Purkinje cell (primary cell): ENCODE results near the gene DDX31. TPM values are rescaled to one million over a fixed set of nuclear protein-coding genes. Genes with fewer than 3 reads are reported as not detected.

Source experiments
- polyA plus RNA-seq: library from polyadenylated mRNA; unstranded; fragments of >200 nt; fragmentation: Nextera tagmentation; gene quantifications from 2 replicates; pipeline ENCODE4 v1.2.1, GENCODE V29; 2014

The DDX31 gene
- polyA plus RNA-seq = 2.4 and 2.9 TPM in 2 replicates

GRCh38 chr9:132669698-132670456 is at the start of gene DDX31:
DDX31 (minus strand) TSS chr9:132669983; CDS start chr9:132669934, 49 bp downstream.

DNA sequence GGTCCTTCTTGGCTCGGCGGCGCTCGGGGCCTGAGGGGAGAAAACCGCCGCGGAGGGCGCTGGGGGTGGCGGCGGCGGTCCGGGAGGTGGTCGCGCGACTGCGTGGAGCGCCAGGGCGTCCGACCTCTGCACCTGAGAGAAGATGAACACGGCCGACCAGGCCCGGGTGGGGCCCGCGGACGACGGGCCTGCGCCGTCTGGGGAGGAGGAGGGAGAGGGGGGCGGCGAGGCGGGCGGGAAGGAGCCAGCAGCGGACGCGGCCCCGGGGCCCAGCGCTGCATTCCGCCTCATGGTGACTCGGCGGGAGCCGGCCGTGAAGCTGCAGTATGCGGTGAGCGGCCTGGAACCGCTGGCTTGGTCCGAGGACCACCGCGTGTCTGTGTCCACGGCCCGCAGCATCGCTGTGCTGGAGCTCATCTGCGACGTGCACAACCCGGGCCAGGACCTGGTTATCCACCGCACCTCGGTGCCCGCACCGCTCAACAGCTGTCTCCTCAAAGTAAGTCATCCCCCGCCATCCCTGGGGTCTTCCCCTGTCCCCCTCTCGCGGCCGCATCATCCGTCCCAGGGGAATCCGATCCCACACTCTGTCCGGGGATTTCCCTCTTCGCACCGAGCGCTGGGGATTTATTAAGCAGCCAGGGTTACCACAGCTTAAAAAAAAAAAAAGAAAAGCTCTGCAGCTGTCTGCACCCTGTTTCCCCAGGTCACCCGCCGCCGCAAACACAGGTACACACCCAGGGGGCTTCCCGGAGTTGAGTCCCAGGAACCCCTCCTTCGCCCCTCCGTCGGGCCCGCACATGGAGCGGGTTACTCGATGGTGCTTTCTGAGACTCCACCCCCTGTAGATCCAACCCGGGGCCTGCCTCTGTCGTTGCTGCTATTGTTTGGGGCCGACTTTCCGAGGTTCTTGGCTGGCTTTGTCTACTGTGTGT is 941 bp upstream of the DDX31 start, which contains the start of gene GTF3C4:
GTF3C4 (plus strand) TSS at position 8 of the 935 bp plus-strand sequence; CDS start at position 143, 135 bp downstream.

DNA sequence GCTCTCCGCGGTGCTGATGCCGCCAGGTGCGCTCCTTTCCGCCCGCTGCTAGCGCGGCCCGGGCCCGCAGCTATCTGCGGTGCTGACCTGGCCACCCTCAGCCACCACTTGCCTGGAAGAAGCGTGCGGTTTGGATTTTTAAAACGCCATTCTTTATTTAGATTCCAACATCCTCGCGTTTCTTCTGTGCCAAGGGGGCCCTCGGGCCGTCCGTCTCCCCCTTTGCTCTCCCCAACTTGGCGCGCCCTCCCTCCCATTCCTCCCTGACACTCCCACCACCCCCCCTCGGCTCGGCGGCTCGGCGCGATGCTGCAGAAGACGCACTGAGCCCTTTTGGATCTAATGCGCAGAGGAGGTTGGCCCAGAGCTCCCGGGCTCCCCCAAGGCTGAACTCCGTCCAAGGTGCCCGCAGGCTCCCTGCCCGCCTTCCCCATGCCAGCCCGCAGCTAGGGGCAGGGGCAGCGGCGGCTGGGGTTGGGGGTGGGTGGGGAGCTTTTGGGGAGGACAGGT is 87.5 kb downstream of the DDX31 start, which contains the start of gene BARHL1:
BARHL1 (plus strand) TSS at position 331 of the 510 bp plus-strand sequence. CDS start 192 bp downstream, outside the sequence.

Other genes with a start within 250 kb of the DDX31 start
- not detected in 2 replicates for gene BARHL1, start 87.4 kb downstream of the DDX31 start, polyA plus RNA-seq
- 2.9 and 5.0 TPM in 2 replicates for gene GTF3C4, start 481 bp upstream of the DDX31 start, polyA plus RNA-seq
- 0.11 and 0.77 TPM in 2 replicates for gene AK8, start 208.3 kb upstream of the DDX31 start, polyA plus RNA-seq
- gene SPACA9, start 208.9 kb upstream of the DDX31 start, polyA plus RNA-seq = 24.8 and 38.6 TPM in 2 replicates